Fibroblast of lung (primary cell): ENCODE results near the gene MRTFA. TPM values are rescaled to one million over a fixed set of nuclear protein-coding genes. Genes with fewer than 3 reads are reported as not detected.

ENCODE experiments used
- DNase-seq, 2 donors: peaks; one replicate each; pipeline versions ENCODE4 v3.0.0 to v3.0.0-alpha.2; 2010; ENCODE audit warnings: low read depth in 2 of 2
- H2AFZ ChIP-seq: 2 replicates; pipeline ENCODE4 v1.5.1; 2012; ENCODE audit warnings: low read length, control low read depth, inconsistent platforms
- H3K27ac ChIP-seq: 2 replicates; pipeline ENCODE4 v1.5.1; 2011; ENCODE audit warnings: low read length, control low read depth; ENCODE audit not compliant: insufficient read depth
- H3K27me3 ChIP-seq: 2 replicates; pipeline ENCODE4 v1.5.1; 2011; ENCODE audit warnings: mild to moderate bottlenecking, low read length; ENCODE audit not compliant: control insufficient read depth, insufficient read depth
- H3K36me3 ChIP-seq: 2 replicates; pipeline ENCODE4 v1.5.1; 2011; ENCODE audit warnings: low read length; ENCODE audit not compliant: control insufficient read depth, insufficient read depth
- H3K4me1 ChIP-seq: 2 replicates; pipeline ENCODE4 v1.5.1; 2011; ENCODE audit warnings: low read length; ENCODE audit not compliant: control insufficient read depth, insufficient read depth; ENCODE audit errors: extremely low read depth
- H3K4me2 ChIP-seq: 2 replicates; pipeline ENCODE4 v1.5.1; 2011; ENCODE audit warnings: low read length, control low read depth; ENCODE audit not compliant: insufficient read depth; ENCODE audit errors: extremely low read depth
- H3K4me3 ChIP-seq, 4 experiments: fragments of 200-600 bp in 1 of 4; sonication (generic) in 1 of 4; replicated peaks in 1 of 4; 2 replicates each; pipeline ENCODE4 v1.5.1; 2011 to 2016; ENCODE audit warnings: low read length in 4 of 4, low read depth in 3 of 4, mild to moderate bottlenecking in 3 of 4, control low read depth in 2 of 4, inconsistent platforms in 1 of 4, mixed read lengths in 1 of 4; ENCODE audit not compliant: insufficient read depth in 1 of 4; ENCODE audit errors: control extremely low read depth in 1 of 4
- H3K79me2 ChIP-seq: 2 replicates; pipeline ENCODE4 v1.5.1; 2012; ENCODE audit warnings: mild to moderate bottlenecking, low read length, inconsistent platforms; ENCODE audit not compliant: control insufficient read depth, insufficient read depth
- H3K9ac ChIP-seq: 2 replicates; pipeline ENCODE4 v1.5.1; 2011; ENCODE audit warnings: mild to moderate bottlenecking, low read length, control low read depth; ENCODE audit not compliant: insufficient read depth
- H3K9me3 ChIP-seq: 2 replicates; pipeline ENCODE4 v1.5.1; 2012; ENCODE audit warnings: low read depth, low read length; ENCODE audit not compliant: control insufficient read depth, insufficient read depth
- H4K20me1 ChIP-seq: 2 replicates; pipeline ENCODE4 v1.5.1; 2011; ENCODE audit warnings: low read length; ENCODE audit not compliant: control insufficient read depth, insufficient read depth; ENCODE audit errors: extremely low read depth
- EZH2 ChIP-seq: IDR thresholded peaks from 2 replicates; pipeline ENCODE4 v1.5.1; 2012; ENCODE audit warnings: low read length, control low read depth, mild to moderate bottlenecking; ENCODE audit errors: missing control alignments
- polyA plus RNA-seq, 2 donors: library from polyadenylated mRNA; depleted of rRNA in 1 of 2; stranded (reverse) in 1 of 2; unstranded in 1 of 2; fragments of >200 nt; gene quantifications; 2 replicates each; pipeline ENCODE4 v1.2.1, GENCODE V29; 2011 to 2012; ENCODE audit warnings: missing spikeins in 1 of 2
- total RNA-seq: library from RNA; depleted of rRNA; stranded (reverse); fragments of >200 nt; gene quantifications from 2 replicates; pipeline ENCODE4 v1.2.1, GENCODE V29; 2014
- TF ChIP-seq, protein P1 (sequence below), 2 donors: IDR thresholded peaks in 1 of 2; conservative IDR thresholded peaks in 1 of 2; 1 replicate in 1 of 2; 2 replicates in 1 of 2; pipeline ENCODE4 v1.5.1; 2011 to 2012; ENCODE audit warnings: low read length in 2 of 2, control low read depth in 1 of 2, inconsistent platforms in 1 of 2, low read depth in 1 of 2, mild to moderate bottlenecking in 1 of 2

MRTFA gene
- total and polyA plus RNA-seq, 2 donors (not counting 1 experiment from before 2014, with no cell fraction given): 7.6 to 23.0 TPM

DNA sequence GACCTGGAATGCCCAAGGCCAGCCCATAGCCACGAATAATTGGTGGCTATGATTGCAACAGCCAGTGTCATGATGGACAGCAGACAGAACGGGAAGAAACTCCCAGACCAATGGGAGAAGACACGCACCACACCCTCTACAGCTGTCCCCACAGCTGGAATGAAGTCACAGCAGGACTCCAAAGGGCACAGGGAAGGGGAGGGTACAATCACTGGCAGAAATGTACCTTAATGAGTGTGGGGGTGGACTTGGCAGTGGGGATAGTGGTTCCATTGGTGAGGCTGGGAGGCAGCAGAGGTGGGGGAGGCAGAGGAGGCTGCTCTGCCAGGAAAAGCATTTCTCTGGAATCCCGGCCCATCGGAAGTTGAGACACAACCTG, 213.2 kb downstream of the MRTFA start:
- Histone ChIP-seq H3K27ac (no peak overlapping the region), H3K36me3 (peaks cover 39% of the 10 kb centered on the region), H3K4me2 (no peak overlapping the region), H3K4me1 (no peaks in the 10 kb centered on the region), H3K9me3 (no peaks in the 10 kb centered on the region), H2AFZ (no peak overlapping the region), H3K27me3 (no peaks in the 10 kb centered on the region), H3K4me3 (no peak overlapping the region), H3K9ac (no peak overlapping the region), H4K20me1 (no peaks in the 10 kb centered on the region), H3K79me2 (no peaks in the 10 kb centered on the region)
- no peak for DNase-seq
- TF ChIP-seq, protein P1, sequence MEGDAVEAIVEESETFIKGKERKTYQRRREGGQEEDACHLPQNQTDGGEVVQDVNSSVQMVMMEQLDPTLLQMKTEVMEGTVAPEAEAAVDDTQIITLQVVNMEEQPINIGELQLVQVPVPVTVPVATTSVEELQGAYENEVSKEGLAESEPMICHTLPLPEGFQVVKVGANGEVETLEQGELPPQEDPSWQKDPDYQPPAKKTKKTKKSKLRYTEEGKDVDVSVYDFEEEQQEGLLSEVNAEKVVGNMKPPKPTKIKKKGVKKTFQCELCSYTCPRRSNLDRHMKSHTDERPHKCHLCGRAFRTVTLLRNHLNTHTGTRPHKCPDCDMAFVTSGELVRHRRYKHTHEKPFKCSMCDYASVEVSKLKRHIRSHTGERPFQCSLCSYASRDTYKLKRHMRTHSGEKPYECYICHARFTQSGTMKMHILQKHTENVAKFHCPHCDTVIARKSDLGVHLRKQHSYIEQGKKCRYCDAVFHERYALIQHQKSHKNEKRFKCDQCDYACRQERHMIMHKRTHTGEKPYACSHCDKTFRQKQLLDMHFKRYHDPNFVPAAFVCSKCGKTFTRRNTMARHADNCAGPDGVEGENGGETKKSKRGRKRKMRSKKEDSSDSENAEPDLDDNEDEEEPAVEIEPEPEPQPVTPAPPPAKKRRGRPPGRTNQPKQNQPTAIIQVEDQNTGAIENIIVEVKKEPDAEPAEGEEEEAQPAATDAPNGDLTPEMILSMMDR (conservative IDR thresholded peaks at IDR 0.05 in 1 of 2, IDR thresholded peaks at IDR 0.05 in 1 of 2; ENCODE audit: low read depth in 1 of 2, low read length in 2 of 2): no peak
- TF ChIP-seq EZH2: no peak

DNA sequence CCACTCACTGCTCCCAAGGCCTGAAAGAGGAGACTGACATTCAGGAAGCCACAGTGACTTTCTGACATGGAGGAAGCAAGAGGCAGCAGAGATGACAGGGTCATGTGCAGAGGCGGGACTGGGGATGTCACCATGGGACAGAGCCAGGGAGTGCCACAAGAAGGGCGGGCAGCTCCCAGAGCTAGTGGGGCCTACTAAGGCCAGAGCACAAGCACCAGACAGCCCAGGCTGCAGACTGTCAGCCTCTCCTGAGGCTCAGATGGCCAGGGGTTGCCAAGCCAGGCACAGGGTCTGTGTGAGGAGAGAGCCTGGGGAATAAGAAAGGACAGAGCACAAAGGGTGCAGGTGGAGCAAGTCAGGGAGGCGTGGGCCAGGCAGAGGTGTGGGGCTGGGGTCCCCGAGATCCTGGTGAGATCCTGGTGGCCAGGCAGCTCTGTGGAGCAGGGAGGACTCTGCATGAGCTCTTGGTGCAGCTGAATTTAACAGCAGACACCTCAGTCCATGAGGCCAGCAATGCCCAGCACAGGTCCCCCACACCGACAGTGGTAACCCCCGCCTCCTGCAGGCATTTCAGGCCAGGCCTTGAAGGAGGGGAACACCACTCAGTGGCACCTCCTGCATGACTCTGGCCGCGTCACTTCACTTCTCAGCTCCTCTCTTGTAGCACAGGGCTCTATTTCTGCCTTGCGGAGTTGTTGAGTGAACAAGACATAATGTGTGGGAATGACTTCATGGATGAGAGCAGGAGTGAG, 213.8 kb downstream of the MRTFA start:
- DNase-seq: no peak
- Histone ChIP-seq H3K4me1 (no peaks in the 10 kb centered on the region), H3K27me3 (no peaks in the 10 kb centered on the region), H3K9me3 (no peaks in the 10 kb centered on the region), H3K36me3 (peaks cover 40% of the 10 kb centered on the region), H3K4me2 (no peak overlapping the region), H3K27ac (no peak overlapping the region), H3K79me2 (no peaks in the 10 kb centered on the region), H3K4me3 (no peak overlapping the region), H4K20me1 (no peaks in the 10 kb centered on the region), H2AFZ (no peak overlapping the region), H3K9ac (no peak overlapping the region)
- TF ChIP-seq, protein P1 (conservative IDR thresholded peaks at IDR 0.05 in 1 of 2, IDR thresholded peaks at IDR 0.05 in 1 of 2; ENCODE audit: low read depth in 1 of 2, low read length in 2 of 2): no peak

DNA sequence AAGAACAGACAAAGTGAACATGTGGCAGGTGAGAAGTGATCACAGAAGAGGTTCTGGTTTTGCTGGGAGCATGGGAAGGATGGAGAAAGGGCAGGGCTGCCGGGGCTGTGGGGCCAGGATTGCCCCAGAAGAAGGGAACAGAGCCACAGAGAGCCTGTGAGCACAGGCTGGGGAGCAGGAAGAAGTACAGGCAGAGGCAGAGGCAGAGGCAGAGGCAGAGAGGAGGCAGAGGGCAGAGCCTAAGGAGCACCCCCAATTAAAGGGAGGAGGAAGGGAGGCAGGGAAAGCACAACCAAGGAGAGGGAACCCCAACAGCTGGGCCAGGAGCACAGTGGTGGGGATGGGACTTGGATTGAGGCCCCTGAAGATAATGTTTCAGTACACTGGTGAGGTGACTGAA, 214.6 kb downstream of the MRTFA start:
- no peaks in the 10 kb centered on the region for H4K20me1 ChIP-seq
- no peaks in the 10 kb centered on the region for H3K27me3 ChIP-seq
- peaks cover 44% of the 10 kb centered on the region for H3K36me3 ChIP-seq
- H2AFZ ChIP-seq: no peak overlapping the region
- TF ChIP-seq, protein P1 (conservative IDR thresholded peaks at IDR 0.05 in 1 of 2, IDR thresholded peaks at IDR 0.05 in 1 of 2; ENCODE audit: low read depth in 1 of 2, low read length in 2 of 2): no peak
- no peak for TF ChIP-seq EZH2
- no peaks in the 10 kb centered on the region for H3K4me1 ChIP-seq
- DNase-seq: no peak
- H3K27ac ChIP-seq: no peak overlapping the region
- H3K9me3 ChIP-seq: no peaks in the 10 kb centered on the region
- H3K79me2 ChIP-seq: no peaks in the 10 kb centered on the region
- no peak overlapping the region for H3K9ac ChIP-seq
- no peak overlapping the region for H3K4me3 ChIP-seq
- no peak overlapping the region for H3K4me2 ChIP-seq
